Stimulated activated CD8-positive, alpha-beta memory T cell treated with anti-CD3 and anti-CD28 coated beads, Interleukin-12 subunit alpha, Interleukin-12 subunit beta, amount 100 ng/mL, for 24 hours (primary cell): Measurements from ENCODE around the gene CBX8.

Experiments
- DNase-seq: peaks from one replicate; pipeline ENCODE4 v3.0.0-alpha.2; 2020; ENCODE audit errors: extremely low read depth

The CBX8 gene

GRCh38 chr17:79804856-79805696 is 8.2 kb upstream of the CBX8 start:
- DNase-seq: no peak

DNA sequence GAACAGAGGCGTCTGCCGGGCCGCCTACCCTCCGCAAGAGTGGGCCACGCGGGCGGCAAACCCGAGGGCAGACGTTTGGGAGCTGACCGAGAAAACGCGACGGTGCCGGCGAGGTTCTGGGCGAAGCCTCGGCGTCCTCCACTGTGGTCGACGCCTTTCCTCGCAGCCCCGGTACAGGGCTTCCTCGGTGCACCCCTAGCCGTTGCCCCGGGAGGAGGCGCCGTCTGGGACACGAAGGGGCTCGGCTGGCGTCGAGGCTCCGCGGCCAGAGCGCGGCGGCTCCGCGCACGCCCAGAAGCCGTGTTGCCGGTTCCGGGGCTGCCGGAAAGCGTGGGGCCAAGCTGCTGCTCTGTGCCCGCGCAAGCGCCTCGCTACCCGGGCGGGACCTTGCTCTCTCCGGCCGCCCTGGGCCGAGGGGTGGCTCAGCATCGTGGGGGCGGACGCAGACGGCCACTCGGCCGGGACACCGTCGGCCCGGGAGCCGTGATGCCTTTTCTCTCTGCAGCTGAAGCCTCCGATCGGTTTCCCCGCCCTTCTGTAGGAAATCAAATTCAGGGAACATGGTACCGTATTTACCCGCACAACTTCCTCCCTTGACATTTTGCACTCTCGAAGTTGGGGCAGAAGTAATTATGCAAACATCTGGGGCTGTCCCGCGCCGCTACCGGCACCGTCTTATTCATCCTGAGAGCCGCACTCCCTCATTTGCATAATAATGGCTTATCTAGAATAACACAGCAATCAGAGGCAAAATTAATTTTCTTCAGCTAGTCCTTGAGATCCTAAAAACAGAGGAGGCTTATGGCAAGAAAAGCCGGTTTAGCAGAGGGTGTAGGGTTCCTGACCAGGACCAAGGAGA is 7.3 kb upstream of the CBX8 start:
- DNase-seq: no peak

DNA sequence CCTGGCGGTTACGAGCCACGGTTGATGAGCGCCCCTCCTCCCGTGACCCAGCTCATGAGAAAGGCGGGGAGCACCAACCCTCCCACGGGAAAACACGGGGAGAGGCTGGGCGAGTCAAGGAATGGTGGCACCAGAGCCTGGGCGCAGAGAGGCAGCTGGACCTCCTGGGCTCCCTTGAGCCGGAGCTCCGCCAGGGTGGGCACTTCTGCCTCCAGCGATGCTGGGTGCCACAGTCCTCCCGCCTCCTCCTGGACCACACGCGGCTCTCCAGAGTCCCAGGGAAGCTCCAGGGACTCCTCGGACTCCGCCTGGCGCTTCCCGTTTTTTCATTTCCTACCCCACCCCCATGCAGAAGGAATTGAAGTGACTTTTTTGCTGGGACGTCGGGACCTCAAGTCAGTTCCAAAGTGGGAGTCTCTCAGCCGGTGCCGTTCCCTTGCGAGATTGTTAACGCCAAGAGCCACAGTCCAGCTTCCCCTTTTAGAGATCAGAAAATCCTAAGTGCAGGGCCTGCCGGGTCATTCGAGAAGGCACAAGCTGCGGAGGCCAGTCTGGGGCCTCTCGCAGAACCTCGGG is 6.6 kb upstream of the CBX8 start:
- DNase-seq: no peak

DNA sequence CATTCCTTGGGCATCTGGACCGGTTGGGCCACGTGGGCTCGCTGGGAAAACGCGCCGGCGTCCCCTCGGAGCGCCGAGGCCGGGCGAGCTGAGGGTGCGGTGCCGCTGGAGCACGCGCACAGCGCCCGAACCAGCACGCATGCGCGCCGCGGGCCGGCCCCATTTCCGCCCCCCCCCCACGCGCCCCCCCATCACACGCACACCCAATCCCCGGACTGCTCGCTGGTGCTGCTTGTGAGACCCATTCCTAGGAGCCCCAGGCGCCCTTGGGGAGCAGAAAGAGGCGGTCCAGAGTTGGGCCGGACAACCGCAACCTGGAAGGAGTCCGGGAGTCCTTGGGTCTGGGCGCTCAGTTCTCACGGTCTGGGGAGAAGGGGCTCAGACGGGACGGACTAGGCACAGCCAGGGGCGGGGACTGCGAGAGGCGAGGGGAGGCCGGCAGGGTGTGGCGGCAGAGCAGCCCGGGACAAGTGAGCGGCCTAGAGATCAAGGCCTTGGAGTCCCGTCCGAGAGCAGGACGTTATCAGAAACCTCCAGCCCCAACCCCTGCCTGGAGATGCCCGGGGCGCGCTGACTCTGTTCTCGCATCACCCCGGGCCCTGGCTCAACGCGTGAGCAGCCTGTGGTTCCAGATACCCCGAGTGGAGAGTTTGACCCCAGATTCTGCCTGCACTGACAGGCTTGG is 6.0 kb upstream of the CBX8 start:
- DNase-seq: no peak

DNA sequence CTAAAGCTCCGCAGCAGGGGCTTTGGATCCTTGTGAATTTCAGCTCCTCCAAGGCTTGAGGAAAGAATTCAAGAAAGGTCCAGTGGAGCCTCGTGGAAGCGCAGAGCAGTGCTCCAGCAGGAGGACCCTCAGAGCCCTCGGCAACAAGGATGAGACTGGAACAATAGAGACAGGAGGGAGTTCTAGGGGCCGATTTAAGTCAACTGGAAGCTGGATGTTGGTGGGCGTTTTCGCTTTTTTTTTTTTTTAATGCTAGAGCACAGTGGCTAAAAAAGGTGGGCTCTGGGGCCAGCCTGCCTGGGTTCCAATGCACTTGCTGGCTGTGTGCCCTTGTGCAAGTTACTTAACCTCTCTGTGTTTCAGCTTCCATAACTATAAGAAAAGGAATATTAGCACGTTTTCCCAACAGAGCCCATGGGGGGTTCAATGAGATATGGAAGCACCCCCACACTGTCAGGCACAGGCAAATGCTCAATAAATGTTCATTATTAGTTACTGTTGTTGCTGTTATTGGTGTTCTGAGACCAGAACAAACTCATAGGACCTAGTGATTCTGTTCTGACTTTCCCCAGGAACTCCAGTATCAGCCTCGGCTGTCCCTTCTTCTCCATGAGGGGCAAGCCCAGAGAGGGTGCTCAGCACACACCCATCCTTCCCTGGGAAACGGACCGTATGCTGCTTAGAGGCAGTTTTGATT is 5.3 kb upstream of the CBX8 start:
- DNase-seq: no peak

GRCh38 chr17:79801156-79802038 is 4.5 kb upstream of the CBX8 start:
- DNase-seq: no peak

- DNase-seq: no peak
Observed at GRCh38 chr17:79800325-79801155, 3.7 kb upstream of the CBX8 start.

DNA sequence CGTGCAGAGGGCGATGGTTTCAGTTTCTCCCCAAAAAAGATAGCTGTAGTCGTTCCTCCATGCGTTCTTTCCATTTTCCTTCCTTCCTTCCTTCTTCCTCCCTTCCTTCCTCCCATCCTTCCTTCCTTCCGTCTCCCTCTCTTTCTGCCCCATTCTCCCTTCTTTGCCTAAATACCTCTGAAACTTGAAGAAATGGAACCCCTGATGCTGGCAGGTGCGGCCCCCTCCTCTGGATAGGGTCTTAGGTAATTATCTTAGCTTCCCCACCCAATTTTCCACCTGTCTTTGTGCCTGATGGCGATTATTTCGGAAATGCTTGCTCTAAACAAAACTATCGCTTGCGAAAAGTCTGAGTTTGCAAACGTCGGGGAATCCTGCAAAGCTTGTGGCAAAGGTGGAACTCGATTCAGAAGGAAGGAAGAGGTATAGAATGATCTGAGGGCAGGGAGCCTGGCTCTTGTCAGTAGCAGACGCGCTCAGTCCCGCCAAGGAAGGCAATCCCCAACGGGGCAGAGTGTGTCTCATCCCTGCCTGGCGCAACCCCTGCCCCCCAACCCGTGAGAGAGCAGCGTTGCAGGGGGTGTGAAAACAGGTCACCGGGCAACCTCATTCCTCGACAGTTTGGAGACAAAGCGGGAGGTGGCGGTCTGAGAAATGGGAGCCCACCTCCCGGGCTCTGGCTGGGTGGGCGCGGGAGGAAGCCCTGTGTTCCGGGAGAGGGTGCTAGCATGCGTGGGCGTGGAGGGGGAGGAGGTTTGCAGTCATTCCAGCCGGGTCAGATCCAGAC is 2.9 kb upstream of the CBX8 start:
- DNase-seq: no peak

GRCh38 chr17:79799174-79799537 is 2.3 kb upstream of the CBX8 start:
- no peak for DNase-seq

GRCh38 chr17:79798299-79799173 is 1.7 kb upstream of the CBX8 start:
- no peak for DNase-seq

DNA sequence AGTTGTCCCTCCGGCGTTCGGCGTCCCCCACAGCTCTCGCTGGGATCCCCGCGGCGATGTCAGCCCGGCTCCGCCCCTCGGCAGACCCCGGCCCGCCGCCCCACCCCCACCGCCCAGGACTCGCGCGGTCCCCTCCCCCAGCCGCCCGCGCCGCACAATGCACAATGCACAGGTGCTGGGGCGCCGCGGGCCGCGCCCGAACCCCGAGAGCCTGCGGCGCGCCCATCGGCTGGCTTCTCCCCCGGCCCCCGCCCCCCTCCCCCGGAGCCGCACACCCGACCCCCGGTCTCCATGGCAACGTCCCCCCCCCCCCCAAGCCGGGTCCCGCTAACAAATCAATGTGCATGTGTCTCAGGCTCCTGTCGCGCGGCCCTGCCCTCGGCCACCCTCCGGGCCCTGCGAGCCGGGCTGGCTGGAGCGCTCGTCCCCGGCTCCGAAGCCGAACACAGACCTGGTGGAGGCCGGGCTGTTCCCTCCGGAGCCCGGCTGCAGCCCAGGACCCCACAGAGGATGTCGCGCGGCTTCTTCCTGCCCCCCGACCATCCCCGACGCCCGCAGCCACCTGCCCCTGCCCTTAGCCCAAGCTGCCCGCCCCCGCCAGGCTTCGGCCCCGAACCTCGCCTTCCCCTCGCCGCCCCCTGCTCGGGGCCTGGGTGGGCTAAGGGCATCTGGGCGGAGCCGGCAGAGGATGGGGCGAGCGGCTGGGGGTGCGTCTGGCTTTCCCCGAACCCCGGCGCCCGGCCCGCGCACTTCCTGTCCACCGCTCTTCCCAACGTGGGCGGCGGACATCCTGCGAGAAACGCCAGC is 818 bp upstream of the CBX8 start:
- DNase-seq: no peak

- DNase-seq: no peak
Observed at GRCh38 chr17:79796444-79796762, 474 bp downstream of the CBX8 start.

DNA sequence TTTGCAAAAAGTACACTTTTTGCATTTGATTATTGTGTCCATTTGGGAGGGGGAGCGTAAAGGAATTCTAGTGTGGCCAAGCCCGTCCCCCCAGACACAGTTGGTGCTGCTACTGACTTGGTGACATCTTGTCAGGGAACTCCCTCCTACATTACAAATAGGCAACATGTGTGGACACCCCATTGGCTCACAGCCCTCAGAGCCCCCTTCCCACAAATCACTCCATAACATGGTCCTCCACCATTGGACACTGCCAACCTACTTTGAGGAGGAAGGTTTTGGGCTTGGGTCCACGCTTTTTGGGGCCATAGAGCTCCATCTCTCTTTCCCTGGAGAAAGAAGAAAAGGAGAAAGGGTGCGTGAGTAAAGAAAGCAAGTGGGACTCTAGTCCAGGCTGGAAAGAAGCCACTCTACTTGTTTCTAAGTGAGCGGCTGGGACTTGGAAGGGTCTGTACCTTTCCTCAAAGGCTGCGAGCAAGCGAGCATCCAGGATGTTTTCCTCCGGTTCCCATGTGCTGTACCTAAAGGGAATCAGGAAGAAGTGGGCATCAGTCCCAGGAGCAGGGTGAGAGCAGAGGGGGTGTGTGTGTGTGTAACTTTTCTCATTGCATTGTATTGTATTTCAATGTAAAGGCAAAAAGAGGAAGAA is 958 bp downstream of the CBX8 start:
- DNase-seq: no peak

DNA sequence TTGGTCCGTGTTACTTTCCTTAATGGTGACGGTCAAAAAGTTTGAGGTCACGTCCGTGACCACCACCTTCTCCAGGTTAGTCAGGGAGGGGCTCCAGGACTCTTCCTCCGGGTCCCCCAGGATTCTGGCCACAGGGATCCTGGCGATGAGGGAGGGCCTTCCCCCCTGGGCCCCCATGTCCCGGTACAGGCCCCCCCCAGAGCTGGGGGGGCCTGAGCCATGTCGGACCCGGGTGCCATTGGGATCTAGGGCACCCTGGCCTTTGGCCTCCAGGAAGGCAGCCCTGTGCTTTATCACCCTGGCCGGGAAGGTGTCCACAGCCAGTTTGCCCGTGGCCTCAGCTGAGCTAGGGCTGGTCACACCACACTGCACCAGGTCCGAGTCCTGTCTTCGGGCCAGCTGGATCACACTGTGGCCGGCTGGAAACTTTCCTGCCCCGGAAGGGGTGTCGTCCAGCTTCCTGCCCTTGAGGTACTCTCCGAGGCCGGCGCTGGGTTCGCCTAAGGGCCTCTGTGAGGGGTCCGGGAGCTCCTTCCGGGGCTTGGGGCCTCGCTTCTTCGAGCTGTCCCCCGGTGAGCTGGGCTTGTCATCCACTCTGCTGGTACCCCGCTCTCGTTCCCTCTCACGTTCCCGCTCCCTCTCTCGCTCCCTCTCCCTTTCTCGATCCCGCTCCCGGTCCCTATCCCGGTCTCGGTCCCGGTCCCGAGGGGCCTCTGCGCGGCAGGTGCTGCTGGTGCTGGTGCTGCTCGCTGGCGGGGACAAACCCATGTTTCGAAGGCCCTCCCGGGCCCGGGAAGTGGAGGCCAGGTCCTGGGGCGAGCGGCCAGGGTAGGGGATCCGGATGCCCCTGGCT is 2.0 kb downstream of the CBX8 start:
- no peak for DNase-seq

- DNase-seq: no peak
Observed at GRCh38 chr17:79793924-79794304, 3.0 kb downstream of the CBX8 start.
